ENCODE results near the gene SLC12A4. TPM values are rescaled to one million over a fixed set of nuclear protein-coding genes. Genes with fewer than 3 reads are reported as not detected.
A peak's percentile ranks its signal among the peaks of the same experiment; 100 is the strongest.

The SLC12A4 gene
- total and polyA plus RNA-seq, 2 of the 13 experiments (the other 11 are each of a cell fraction or from before 2014, with no cell fraction given) = 65.1 to 84.3 TPM

GRCh38 chr16:67993207-67994039 lies 25.0 kb upstream of the SLC12A4 start (continued):
- peak; percentile 62; the same call in 1 of the 2 replicates for TF ChIP-seq ZBTB14 (CRISPR knock-in tag; IDR thresholded peaks at IDR 0.05)
- TF ChIP-seq CBX2 (IDR thresholded peaks at IDR 0.05; ENCODE audit: low read depth, low read length) = no peak
- TF ChIP-seq CBX2 (CRISPR knock-in tag; IDR thresholded peaks at IDR 0.05; ENCODE audit: low read depth) = no peak
- peak; percentile 73 for TF ChIP-seq CBFB (CRISPR knock-in tag; IDR thresholded peaks at IDR 0.05)
- 0 out of 2 replicates have a peak, but pooled peaks have one; percentile 40 for TF ChIP-seq NFE2 (CRISPR knock-in tag; IDR thresholded peaks at IDR 0.05)
- no peak for TF ChIP-seq NFRKB (IDR thresholded peaks at IDR 0.05)
- no peak for TF ChIP-seq ZNF253 (CRISPR knock-in tag; IDR thresholded peaks at IDR 0.05; ENCODE audit: borderline replicate concordance)
- TF ChIP-seq ERF (CRISPR knock-in tag; IDR thresholded peaks at IDR 0.05) = peak; percentile 89
- TF ChIP-seq IRX3 (CRISPR knock-in tag; IDR thresholded peaks at IDR 0.05; ENCODE audit: borderline replicate concordance, low read depth) = peak; percentile 73; the same call in 1 of the 2 replicates
- no peak; the same call in none of the 2 replicates for TF ChIP-seq KMT2B (CRISPR knock-in tag; IDR thresholded peaks at IDR 0.05)
- TF ChIP-seq ZNF34 (CRISPR knock-in tag; IDR thresholded peaks at IDR 0.05; ENCODE audit: borderline replicate concordance) = no peak
- no peak for TF ChIP-seq ZNF354B (CRISPR knock-in tag; IDR thresholded peaks at IDR 0.05)
- TF ChIP-seq FOXC1 (CRISPR knock-in tag; IDR thresholded peaks at IDR 0.05; ENCODE audit: borderline replicate concordance) = peak; percentile 88
- peak; percentile 82 for TF ChIP-seq MYC (CRISPR knock-in tag; IDR thresholded peaks at IDR 0.05; ENCODE audit: borderline replicate concordance)
- peak; percentile 15; the same call in 1 of the 2 replicates for TF ChIP-seq FOXJ3 (CRISPR knock-in tag; IDR thresholded peaks at IDR 0.05; ENCODE audit: borderline replicate concordance)
- TF ChIP-seq, protein P1, sequence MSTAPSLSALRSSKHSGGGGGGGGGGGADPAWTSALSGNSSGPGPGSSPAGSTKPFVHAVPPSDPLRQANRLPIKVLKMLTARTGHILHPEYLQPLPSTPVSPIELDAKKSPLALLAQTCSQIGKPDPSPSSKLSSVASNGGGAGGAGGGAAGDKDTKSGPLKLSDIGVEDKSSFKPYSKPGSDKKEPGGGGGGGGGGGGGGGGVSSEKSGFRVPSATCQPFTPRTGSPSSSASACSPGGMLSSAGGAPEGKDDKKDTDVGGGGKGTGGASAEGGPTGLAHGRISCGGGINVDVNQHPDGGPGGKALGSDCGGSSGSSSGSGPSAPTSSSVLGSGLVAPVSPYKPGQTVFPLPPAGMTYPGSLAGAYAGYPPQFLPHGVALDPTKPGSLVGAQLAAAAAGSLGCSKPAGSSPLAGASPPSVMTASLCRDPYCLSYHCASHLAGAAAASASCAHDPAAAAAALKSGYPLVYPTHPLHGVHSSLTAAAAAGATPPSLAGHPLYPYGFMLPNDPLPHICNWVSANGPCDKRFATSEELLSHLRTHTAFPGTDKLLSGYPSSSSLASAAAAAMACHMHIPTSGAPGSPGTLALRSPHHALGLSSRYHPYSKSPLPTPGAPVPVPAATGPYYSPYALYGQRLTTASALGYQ (CRISPR knock-in tag; IDR thresholded peaks at IDR 0.05) = peak; percentile 32; the same call in 1 of the 2 replicates
- no peak for TF ChIP-seq PAWR (CRISPR knock-in tag; IDR thresholded peaks at IDR 0.05; ENCODE audit: borderline replicate concordance)
- TF ChIP-seq HNRNPUL1 (IDR thresholded peaks at IDR 0.05; ENCODE audit: low read depth, low read length) = no peak
- TF ChIP-seq ZNF749 (CRISPR knock-in tag; IDR thresholded peaks at IDR 0.05; ENCODE audit: borderline replicate concordance) = no peak
- no peak for TF ChIP-seq ZSCAN29 (CRISPR knock-in tag; conservative IDR thresholded peaks at IDR 0.05)
- no peak; the same call in 1 of the 2 replicates for TF ChIP-seq ZFP62 (CRISPR knock-in tag; IDR thresholded peaks at IDR 0.05)
- TF ChIP-seq, protein P2, sequence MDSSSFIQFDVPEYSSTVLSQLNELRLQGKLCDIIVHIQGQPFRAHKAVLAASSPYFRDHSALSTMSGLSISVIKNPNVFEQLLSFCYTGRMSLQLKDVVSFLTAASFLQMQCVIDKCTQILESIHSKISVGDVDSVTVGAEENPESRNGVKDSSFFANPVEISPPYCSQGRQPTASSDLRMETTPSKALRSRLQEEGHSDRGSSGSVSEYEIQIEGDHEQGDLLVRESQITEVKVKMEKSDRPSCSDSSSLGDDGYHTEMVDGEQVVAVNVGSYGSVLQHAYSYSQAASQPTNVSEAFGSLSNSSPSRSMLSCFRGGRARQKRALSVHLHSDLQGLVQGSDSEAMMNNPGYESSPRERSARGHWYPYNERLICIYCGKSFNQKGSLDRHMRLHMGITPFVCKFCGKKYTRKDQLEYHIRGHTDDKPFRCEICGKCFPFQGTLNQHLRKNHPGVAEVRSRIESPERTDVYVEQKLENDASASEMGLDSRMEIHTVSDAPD (CRISPR knock-in tag; IDR thresholded peaks at IDR 0.05) = no peak
- TF ChIP-seq, protein P3, sequence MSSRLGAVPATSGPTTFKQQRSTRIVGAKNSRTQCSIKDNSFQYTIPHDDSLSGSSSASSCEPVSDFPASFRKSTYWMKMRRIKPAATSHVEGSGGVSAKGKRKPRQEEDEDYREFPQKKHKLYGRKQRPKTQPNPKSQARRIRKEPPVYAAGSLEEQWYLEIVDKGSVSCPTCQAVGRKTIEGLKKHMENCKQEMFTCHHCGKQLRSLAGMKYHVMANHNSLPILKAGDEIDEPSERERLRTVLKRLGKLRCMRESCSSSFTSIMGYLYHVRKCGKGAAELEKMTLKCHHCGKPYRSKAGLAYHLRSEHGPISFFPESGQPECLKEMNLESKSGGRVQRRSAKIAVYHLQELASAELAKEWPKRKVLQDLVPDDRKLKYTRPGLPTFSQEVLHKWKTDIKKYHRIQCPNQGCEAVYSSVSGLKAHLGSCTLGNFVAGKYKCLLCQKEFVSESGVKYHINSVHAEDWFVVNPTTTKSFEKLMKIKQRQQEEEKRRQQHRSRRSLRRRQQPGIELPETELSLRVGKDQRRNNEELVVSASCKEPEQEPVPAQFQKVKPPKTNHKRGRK (CRISPR knock-in tag; IDR thresholded peaks at IDR 0.05) = no peak
- TF ChIP-seq YY1 (IDR thresholded peaks at IDR 0.05; ENCODE audit: insufficient read depth, insufficient replicate concordance, low read depth, low read length) = peak; percentile 69
